SJSA1 (cell line): ENCODE results near the gene ZC3H18. TPM values are rescaled to one million over a fixed set of nuclear protein-coding genes. Genes with fewer than 3 reads are reported as not detected.

Experiments
- DNase-seq, 2 experiments: peaks; one replicate each; pipeline ENCODE4 v3.0.0-alpha.2; 2015 to 2020; ENCODE audit warnings: low spot score in 2 of 2, low read depth in 1 of 2
- H3K27ac ChIP-seq: fragments of 250-450 bp; sonication (Bioruptor Pico); 2 replicates; pipeline ENCODE4 v1.5.1; 2020; ENCODE audit warnings: mild to moderate bottlenecking, moderate library complexity
- H3K27me3 ChIP-seq: fragments of 250-450 bp; sonication (Bioruptor Pico); replicated peaks from 2 replicates; pipeline ENCODE4 v1.5.1; 2020; ENCODE audit warnings: mild to moderate bottlenecking, moderate library complexity
- H3K36me3 ChIP-seq: fragments of 250-450 bp; sonication (Bioruptor Pico); 2 replicates; pipeline ENCODE4 v1.5.1; 2020; ENCODE audit warnings: mild to moderate bottlenecking
- H3K4me1 ChIP-seq: fragments of 250-450 bp; sonication (Bioruptor Pico); replicated peaks from 2 replicates; pipeline ENCODE4 v1.6.1; 2021; ENCODE audit warnings: mild to moderate bottlenecking
- H3K4me3 ChIP-seq: fragments of 250-450 bp; sonication (Bioruptor Pico); 2 replicates; pipeline ENCODE4 v1.5.1; 2020; ENCODE audit warnings: mild to moderate bottlenecking
- H3K9me3 ChIP-seq: fragments of 250-450 bp; sonication (Bioruptor Pico); replicated peaks from 2 replicates; pipeline ENCODE4 v1.5.1; 2020; ENCODE audit warnings: mild to moderate bottlenecking
- total RNA-seq: library from RNA; depleted of rRNA; stranded (reverse); fragments of >200 nt; shearing (Covaris generic); gene quantifications from 2 replicates; pipeline ENCODE4 v1.2.3, GENCODE V29; 2014

The ZC3H18 gene
- total RNA-seq, 1 experiment from 2014 or later: 14.6 TPM

DNA sequence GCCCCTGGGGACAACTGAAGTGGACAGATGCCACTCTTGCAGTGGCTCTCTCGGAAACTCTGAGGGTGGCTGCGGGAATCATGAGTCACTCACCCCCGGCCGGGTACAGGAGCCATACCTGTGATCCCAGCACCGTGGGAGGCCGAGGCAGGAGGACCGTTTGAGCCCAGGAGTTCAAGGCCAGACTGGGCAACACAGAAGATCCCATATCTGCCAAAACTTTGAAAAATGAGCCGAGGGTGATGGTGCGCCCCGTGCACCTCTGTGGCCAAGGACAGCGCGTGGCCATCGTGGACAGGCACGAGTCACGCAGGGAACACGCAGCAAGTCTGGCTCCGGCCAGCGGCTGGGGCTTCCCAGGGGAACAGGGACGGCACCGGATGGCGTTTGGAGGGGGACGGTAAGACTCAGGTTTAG is 41.3 kb upstream of the ZC3H18 start:
- H3K4me3 ChIP-seq: no peak overlapping the region
- H3K36me3 ChIP-seq: 0 out of 2 replicates have a peak, but pooled peaks cover 3% of the 10 kb centered on the region
- no peak for DNase-seq
- peaks cover 49% of the 10 kb centered on the region for H3K4me1 ChIP-seq
- H3K27ac ChIP-seq: no peak overlapping the region
- no peaks in the 10 kb centered on the region for H3K9me3 ChIP-seq
- H3K27me3 ChIP-seq: no peaks in the 10 kb centered on the region

GRCh38 chr16:88529596-88529995 is 40.6 kb upstream of the ZC3H18 start:
- H3K9me3 ChIP-seq: no peaks in the 10 kb centered on the region
- DNase-seq: no peak
- no peaks in the 10 kb centered on the region for H3K27me3 ChIP-seq
- H3K36me3 ChIP-seq: 0 out of 2 replicates have a peak, but pooled peaks cover 3% of the 10 kb centered on the region
- no peak overlapping the region for H3K4me3 ChIP-seq
- no peak overlapping the region for H3K27ac ChIP-seq
- peaks cover 46% of the 10 kb centered on the region for H3K4me1 ChIP-seq

- no peaks in the 10 kb centered on the region for H3K27me3 ChIP-seq
- no peak overlapping the region for H3K4me3 ChIP-seq
- no peak for DNase-seq
- peaks cover 39% of the 10 kb centered on the region for H3K4me1 ChIP-seq
- H3K36me3 ChIP-seq: 0 out of 2 replicates have a peak, but pooled peaks cover 3% of the 10 kb centered on the region
- no peaks in the 10 kb centered on the region for H3K9me3 ChIP-seq
- no peak overlapping the region for H3K27ac ChIP-seq
Measured at GRCh38 chr16:88530051-88530857, 39.9 kb upstream of the ZC3H18 start.

DNA sequence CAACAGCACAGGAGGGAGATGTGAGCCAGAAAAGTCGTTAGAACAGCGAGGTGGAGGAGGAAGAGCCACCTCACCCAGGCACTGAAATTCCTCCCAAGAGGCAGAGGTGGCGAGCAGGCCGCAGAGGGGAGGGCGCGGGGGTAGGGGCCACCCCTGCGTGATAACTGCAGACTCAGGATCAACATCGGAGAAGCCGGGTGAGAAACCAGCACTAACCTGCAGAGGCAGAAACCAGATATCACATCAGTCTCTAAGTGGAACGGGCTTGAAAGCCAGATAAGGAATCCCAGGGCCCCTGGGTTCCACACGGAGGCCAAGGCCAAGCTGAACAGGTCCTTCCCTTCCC is 39.4 kb upstream of the ZC3H18 start:
- Histone ChIP-seq H3K9me3 (no peaks in the 10 kb centered on the region), H3K4me3 (no peak overlapping the region), H3K4me1 (peaks cover 34% of the 10 kb centered on the region), H3K27ac (no peak overlapping the region), H3K27me3 (no peaks in the 10 kb centered on the region), H3K36me3 (0 out of 2 replicates have a peak, but pooled peaks cover 3% of the 10 kb centered on the region)
- DNase-seq: no peak

DNA sequence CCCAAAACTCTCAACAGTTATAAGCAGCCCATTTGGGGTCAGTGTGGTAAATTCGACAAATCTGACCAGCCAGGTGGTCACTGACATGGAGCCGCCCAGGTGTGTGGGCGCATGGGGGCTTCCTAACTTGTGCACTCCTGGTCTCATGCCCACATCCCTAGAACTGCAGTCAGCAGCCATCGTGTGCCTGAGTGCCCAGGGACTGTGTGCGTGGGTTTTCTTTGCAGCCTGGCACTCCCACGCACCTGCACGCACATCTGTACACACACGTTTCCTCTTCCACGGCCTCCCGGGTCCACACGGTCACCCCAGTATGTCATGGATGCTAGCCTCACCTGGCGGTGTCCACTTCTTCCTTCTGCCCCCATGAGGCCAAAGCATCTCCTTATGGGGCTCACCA is 38.9 kb upstream of the ZC3H18 start:
- H3K36me3 ChIP-seq: 0 out of 2 replicates have a peak, but pooled peaks cover 3% of the 10 kb centered on the region
- no peak for DNase-seq
- H3K4me1 ChIP-seq: peaks cover 28% of the 10 kb centered on the region
- no peaks in the 10 kb centered on the region for H3K9me3 ChIP-seq
- no peak overlapping the region for H3K27ac ChIP-seq
- H3K4me3 ChIP-seq: no peak overlapping the region
- H3K27me3 ChIP-seq: no peaks in the 10 kb centered on the region

GRCh38 chr16:88531931-88532433 is 38.2 kb upstream of the ZC3H18 start:
- Histone ChIP-seq H3K4me1 (peaks cover 22% of the 10 kb centered on the region), H3K4me3 (no peak overlapping the region), H3K9me3 (no peaks in the 10 kb centered on the region), H3K27me3 (no peaks in the 10 kb centered on the region), H3K27ac (no peak overlapping the region), H3K36me3 (0 out of 2 replicates have a peak, but pooled peaks cover 3% of the 10 kb centered on the region)
- no peak for DNase-seq

DNA sequence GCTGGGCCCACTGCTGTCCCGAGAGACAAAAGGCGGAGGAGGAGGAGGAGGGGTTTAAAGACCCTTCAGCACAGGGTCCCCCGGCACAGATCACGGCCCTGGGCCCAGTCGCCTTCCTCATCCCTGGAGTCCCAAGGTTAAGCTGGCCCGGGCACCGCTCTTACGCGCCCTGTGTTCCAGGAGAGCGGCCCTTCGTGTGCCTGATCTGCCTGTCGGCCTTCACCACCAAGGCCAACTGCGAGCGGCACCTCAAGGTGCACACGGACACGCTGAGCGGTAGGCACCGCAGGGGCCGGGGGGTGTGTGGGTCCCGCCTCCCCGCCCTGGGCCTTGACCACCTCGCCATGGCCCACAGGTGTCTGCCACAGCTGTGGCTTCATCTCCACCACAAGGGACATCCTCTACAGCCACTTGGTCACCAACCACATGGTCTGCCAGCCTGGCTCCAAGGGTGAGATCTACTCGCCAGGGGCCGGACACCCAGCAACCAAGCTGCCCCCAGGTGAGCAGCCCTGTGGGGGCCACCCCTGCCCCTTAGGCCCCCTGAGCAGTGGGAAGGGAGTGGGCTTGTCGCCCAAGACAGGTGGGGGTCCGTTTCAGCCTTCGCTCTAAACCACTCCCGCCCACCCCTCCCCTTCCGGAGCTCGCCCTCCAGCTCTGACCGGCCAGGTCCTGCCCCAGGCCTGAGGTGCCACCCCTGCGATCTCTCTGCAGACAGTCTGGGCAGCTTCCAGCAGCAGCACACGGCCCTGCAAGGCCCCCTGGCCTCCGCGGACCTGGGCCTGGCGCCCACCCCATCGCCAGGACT is 37.6 kb upstream of the ZC3H18 start:
- Histone ChIP-seq H3K9me3 (no peaks in the 10 kb centered on the region), H3K4me3 (no peak overlapping the region), H3K27ac (no peak overlapping the region), H3K4me1 (peaks cover 16% of the 10 kb centered on the region), H3K36me3 (0 out of 2 replicates have a peak, but pooled peaks cover 3% of the 10 kb centered on the region), H3K27me3 (no peaks in the 10 kb centered on the region)
- DNase-seq: no peak

DNA sequence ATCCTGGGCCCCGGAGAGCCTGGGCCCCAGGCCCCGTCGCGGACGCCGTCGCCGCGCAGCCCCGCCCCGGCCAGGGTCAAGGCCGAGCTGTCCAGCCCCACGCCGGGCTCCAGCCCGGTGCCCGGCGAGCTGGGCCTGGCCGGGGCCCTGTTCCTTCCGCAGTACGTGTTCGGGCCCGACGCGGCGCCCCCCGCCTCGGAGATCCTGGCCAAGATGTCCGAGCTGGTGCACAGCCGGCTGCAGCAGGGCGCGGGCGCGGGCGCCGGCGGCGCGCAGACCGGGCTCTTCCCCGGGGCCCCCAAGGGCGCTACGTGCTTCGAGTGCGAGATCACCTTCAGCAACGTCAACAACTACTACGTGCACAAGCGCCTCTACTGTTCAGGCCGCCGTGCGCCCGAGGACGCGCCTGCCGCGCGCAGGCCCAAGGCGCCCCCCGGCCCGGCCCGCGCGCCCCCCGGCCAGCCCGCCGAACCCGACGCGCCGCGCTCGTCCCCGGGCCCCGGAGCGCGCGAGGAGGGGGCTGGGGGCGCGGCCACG is 36.8 kb upstream of the ZC3H18 start:
- no peak for DNase-seq
- Histone ChIP-seq H3K27ac (no peak overlapping the region), H3K9me3 (no peaks in the 10 kb centered on the region), H3K4me1 (peaks cover 7% of the 10 kb centered on the region), H3K27me3 (peaks cover 4% of the 10 kb centered on the region), H3K4me3 (no peak overlapping the region), H3K36me3 (0 out of 2 replicates have a peak, but pooled peaks cover 3% of the 10 kb centered on the region)

GRCh38 chr16:88533932-88534637 is 36.1 kb upstream of the ZC3H18 start:
- no peak overlapping the region for H3K4me3 ChIP-seq
- H3K27ac ChIP-seq: no peak overlapping the region
- 0 out of 2 replicates have a peak, but pooled peaks cover under 1% of the 10 kb centered on the region for H3K36me3 ChIP-seq
- H3K4me1 ChIP-seq: peaks cover 1% of the 10 kb centered on the region
- H3K9me3 ChIP-seq: no peaks in the 10 kb centered on the region
- H3K27me3 ChIP-seq: peaks cover 7% of the 10 kb centered on the region
- DNase-seq: no peak

GRCh38 chr16:88534638-88535190 is 35.5 kb upstream of the ZC3H18 start:
- H3K4me3 ChIP-seq: no peak overlapping the region
- no peak for DNase-seq
- H3K9me3 ChIP-seq: no peaks in the 10 kb centered on the region
- H3K27ac ChIP-seq: no peak overlapping the region
- no peaks in the 10 kb centered on the region for H3K4me1 ChIP-seq
- H3K36me3 ChIP-seq: no peaks in the 10 kb centered on the region
- peaks cover 10% of the 10 kb centered on the region for H3K27me3 ChIP-seq

DNA sequence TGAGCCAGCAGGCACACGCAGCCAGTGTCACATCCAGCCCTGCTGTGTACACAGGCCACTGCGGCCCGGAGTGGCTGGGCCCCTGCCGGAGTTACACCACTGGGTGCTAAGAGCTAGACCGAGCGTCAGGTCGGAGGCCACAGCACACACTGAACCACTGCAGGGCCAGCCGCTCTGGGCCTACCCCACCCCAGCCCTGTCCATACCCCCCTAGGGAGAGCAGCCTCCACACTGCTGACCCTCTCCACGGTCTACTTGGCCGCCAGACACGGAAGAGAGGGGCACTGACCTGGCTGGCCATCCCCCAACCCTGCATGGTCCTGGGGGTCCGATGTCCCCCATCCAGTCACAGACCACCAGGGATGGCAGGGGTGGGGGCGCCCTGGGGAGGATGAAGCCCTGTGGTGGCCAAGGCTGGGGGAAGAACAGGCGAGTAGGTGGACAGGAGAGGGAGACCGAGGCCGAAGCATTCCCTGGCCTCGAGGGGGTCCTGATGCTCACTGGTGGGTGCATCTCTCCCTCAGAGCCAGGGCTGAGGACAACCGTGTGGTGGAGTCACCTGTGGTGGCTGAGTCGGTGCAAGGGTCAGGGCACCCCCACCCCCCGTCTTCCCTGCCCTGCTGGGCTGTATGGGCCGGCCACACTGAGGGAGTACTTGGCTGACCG is 34.9 kb upstream of the ZC3H18 start:
- H3K27ac ChIP-seq: no peak overlapping the region
- no peaks in the 10 kb centered on the region for H3K9me3 ChIP-seq
- no peaks in the 10 kb centered on the region for H3K36me3 ChIP-seq
- peaks cover 16% of the 10 kb centered on the region for H3K27me3 ChIP-seq
- H3K4me1 ChIP-seq: no peaks in the 10 kb centered on the region
- DNase-seq: no peak
- no peak overlapping the region for H3K4me3 ChIP-seq

DNA sequence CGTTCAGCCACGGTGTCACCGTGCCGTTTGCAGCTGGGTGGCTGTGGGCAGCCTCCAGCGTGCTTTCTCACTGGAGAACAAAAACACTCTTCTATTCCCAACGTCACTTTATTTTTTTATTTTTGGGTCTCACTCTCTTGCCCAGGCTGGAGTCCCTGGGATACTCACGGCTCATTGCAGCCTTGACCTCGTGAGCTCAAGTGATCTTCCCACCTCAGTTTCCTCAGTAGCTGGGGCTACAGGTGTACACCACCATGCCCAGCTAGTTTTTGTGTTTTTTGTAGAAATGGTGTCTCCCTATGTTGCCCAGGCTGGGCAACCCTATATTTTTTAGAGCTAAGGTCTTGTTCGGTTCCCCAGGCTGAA is 34.4 kb upstream of the ZC3H18 start:
- H3K27me3 ChIP-seq: peaks cover 20% of the 10 kb centered on the region

GRCh38 chr16:88536510-88536909 is 33.7 kb upstream of the ZC3H18 start:
- H3K4me3 ChIP-seq: no peak overlapping the region
- H3K9me3 ChIP-seq: no peaks in the 10 kb centered on the region
- H3K36me3 ChIP-seq: no peaks in the 10 kb centered on the region
- no peak for DNase-seq
- H3K4me1 ChIP-seq: no peaks in the 10 kb centered on the region
- H3K27me3 ChIP-seq: peaks cover 26% of the 10 kb centered on the region
- H3K27ac ChIP-seq: no peak overlapping the region

More for the DNA sequence above, 34.4 kb upstream of the ZC3H18 start:
- Histone ChIP-seq H3K27ac (no peak overlapping the region), H3K36me3 (no peaks in the 10 kb centered on the region), H3K9me3 (no peaks in the 10 kb centered on the region), H3K4me3 (no peak overlapping the region), H3K4me1 (no peaks in the 10 kb centered on the region)
- DNase-seq: no peak
